Breast epithelium (tissue), 3 donors: ENCODE measurements around the gene FXYD7.

Experiments used
- POLR2A ChIP-seq: fragments of 450-650 bp; IDR thresholded peaks from one replicate; pipeline ENCODE4 v1.6.1; 2016; ENCODE audit warnings: antibody characterized with exemption, mild to moderate bottlenecking, moderate library complexity
- POLR2AphosphoS5 ChIP-seq, 3 donors: sonication (generic); formaldehyde crosslinking; IDR thresholded peaks; one replicate each; pipeline ENCODE4 v1.6.1; 2017; ENCODE audit warnings: antibody characterized with exemption in 3 of 3
- TF ChIP-seq, protein P1 (sequence below), 3 donors: fragments of 450-650 bp; IDR thresholded peaks; one replicate each; pipeline ENCODE4 v1.5.1; 2016 to 2017; ENCODE audit warnings: antibody characterized with exemption in 3 of 3, mild to moderate bottlenecking in 3 of 3, moderate library complexity in 3 of 3

DNA sequence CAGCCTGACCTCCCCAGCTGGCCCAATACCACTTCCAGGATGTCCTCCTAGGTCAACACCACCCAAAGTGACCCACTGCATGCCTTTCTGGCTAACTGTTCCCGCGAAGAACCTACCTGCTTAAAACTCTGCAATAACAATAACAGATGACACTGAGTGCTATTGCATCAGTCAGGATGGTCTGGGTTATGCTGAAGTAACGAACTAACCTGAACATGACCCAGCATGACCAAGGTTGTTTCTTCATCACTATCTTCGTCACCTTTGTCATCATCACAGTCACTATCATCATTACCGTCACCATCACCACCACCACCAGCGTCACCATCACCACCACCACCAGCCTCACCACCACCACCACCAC, 38.0 kb upstream of the FXYD7 start:
- TF ChIP-seq, protein P1, sequence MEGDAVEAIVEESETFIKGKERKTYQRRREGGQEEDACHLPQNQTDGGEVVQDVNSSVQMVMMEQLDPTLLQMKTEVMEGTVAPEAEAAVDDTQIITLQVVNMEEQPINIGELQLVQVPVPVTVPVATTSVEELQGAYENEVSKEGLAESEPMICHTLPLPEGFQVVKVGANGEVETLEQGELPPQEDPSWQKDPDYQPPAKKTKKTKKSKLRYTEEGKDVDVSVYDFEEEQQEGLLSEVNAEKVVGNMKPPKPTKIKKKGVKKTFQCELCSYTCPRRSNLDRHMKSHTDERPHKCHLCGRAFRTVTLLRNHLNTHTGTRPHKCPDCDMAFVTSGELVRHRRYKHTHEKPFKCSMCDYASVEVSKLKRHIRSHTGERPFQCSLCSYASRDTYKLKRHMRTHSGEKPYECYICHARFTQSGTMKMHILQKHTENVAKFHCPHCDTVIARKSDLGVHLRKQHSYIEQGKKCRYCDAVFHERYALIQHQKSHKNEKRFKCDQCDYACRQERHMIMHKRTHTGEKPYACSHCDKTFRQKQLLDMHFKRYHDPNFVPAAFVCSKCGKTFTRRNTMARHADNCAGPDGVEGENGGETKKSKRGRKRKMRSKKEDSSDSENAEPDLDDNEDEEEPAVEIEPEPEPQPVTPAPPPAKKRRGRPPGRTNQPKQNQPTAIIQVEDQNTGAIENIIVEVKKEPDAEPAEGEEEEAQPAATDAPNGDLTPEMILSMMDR (IDR thresholded peaks at IDR 0.05) = no peak
- TF ChIP-seq POLR2A = no peak
- TF ChIP-seq POLR2AphosphoS5 (IDR thresholded peaks at IDR 0.05) = no peak
